Panc1 (cell line): ENCODE results near the gene FOXK1.

ENCODE experiments used
- CTCF ChIP-seq: fragments of 450-650 bp; IDR thresholded peaks from 2 replicates; pipeline ENCODE4 v1.5.1; 2017; ENCODE audit warnings: mild to moderate bottlenecking
- POLR2AphosphoS5 ChIP-seq: IDR thresholded peaks from 2 replicates; pipeline ENCODE4 v1.6.1; 2012; ENCODE audit warnings: mild to moderate bottlenecking, low read depth, low read length, moderate library complexity
- REST ChIP-seq, 2 experiments: IDR thresholded peaks; 2 replicates each; pipeline ENCODE4 v1.6.1; 2011 to 2012; ENCODE audit warnings: low read depth in 2 of 2, control low read depth in 1 of 2, low read length in 1 of 2, mild to moderate bottlenecking in 1 of 2, moderate library complexity in 1 of 2; ENCODE audit not compliant: insufficient read depth in 1 of 2

GRCh38 chr7:4687956-4688355 is 5.9 kb downstream of the FOXK1 start:
- no peak for TF ChIP-seq CTCF
- no peak for TF ChIP-seq REST (IDR thresholded peaks at IDR 0.05; ENCODE audit: insufficient read depth in 1 of 2, low read depth in 2 of 2, low read length in 1 of 2)
- TF ChIP-seq POLR2AphosphoS5 = no peak
